ENCODE data around the gene PACSIN3. TPM values are rescaled to one million over a fixed set of nuclear protein-coding genes. Genes with fewer than 3 reads are reported as not detected.
A peak's percentile ranks its signal among the peaks of the same experiment; 100 is the strongest.

The PACSIN3 gene
- total and polyA plus RNA-seq, 2 donors (not counting 3 experiments of a cell fraction or from before 2014, with no cell fraction given): 15.2 to 27.2 TPM

GRCh38 chr11:47177229-47177845 is 8.9 kb downstream of the PACSIN3 start:
- peaks cover 13% of the 10 kb centered on the region for H3K4me1 ChIP-seq (ENCODE audit: control insufficient read depth, extremely low read depth, insufficient read depth, low read length)
- H3K4me2 ChIP-seq (ENCODE audit: insufficient read depth, low read length): peak overlapping the region; percentile 84
- no peaks in the 10 kb centered on the region for H4K20me1 ChIP-seq (replicated peaks; ENCODE audit: control insufficient read depth, extremely low read depth, insufficient read depth, low read length)
- peak overlapping the region; percentile 61 for H3K27ac ChIP-seq (ENCODE audit: insufficient read depth, low read depth, low read length)
- no peak for TF ChIP-seq POLR2A (IDR thresholded peaks at IDR 0.05; ENCODE audit: low read depth, low read length)
- peak; percentile 67 to 69 for TF ChIP-seq CTCF (IDR thresholded peaks at IDR 0.05; ENCODE audit: extremely low read depth in 1 of 2, insufficient read depth in 1 of 2, low read depth in 1 of 2, low read length in 2 of 2)
- no peak for TF ChIP-seq POLR2AphosphoS5 (IDR thresholded peaks at IDR 0.05; ENCODE audit: insufficient read depth, low read depth, low read length)
- TF ChIP-seq EZH2 (IDR thresholded peaks at IDR 0.05; ENCODE audit: borderline replicate concordance, low read depth, low read length, severe bottlenecking): no peak
- H3K9me1 ChIP-seq (replicated peaks; ENCODE audit: control insufficient read depth, extremely low read depth, insufficient read depth, low read length): no peaks in the 10 kb centered on the region
- dilution Hi-C loops (cut with MboI; ENCODE audit: extremely low pct_ligation_motif_present, low sequenced_read_pairs): no loop called here
- no peaks in the 10 kb centered on the region for H3K9me3 ChIP-seq (replicated peaks; ENCODE audit: control insufficient read depth, insufficient read depth, low read length)
- intact Hi-C loops (cut with micrococcal nuclease): loop anchor here (1.0 kb wide), 6 partner anchors 8 to 231 kb away; partner anchors contain the start of genes DDB2 and SLC39A13
- H3K27me3 ChIP-seq (ENCODE audit: control insufficient read depth in 2 of 2, insufficient read depth in 2 of 2, low read length in 2 of 2): no peaks in the 10 kb centered on the region
- H3K79me2 ChIP-seq (ENCODE audit: control insufficient read depth, insufficient read depth, low read length): peaks cover 39% of the 10 kb centered on the region
- ChIA-PET POLR2A (no interaction called here), CTCF (interaction anchor here (0.9 to 5.3 kb wide), 7 partner anchors 10 to 176 kb away, joined by 3 to 67 read pairs (median 5); partner anchors contain the start of genes ACP2, MYBPC3, NR1H3 and PACSIN3)
- DNase-seq (ENCODE audit: low read depth, low spot score) (peak; percentile 84), FAIRE-seq (peak; percentile 96)
- BruUV-seq (replicated peaks): no TSS peak
- H3K9ac ChIP-seq (replicated peaks; ENCODE audit: extremely low read depth, insufficient read depth, low read length): peak overlapping the region; percentile 59
- peaks cover 5 to 25% of the 10 kb centered on the region in 2 experiments for H3K36me3 ChIP-seq (ENCODE audit: control insufficient read depth in 2 of 2, extremely low read depth in 1 of 2, insufficient read depth in 2 of 2, low read length in 2 of 2)
- H2AFZ ChIP-seq (ENCODE audit: low read depth, low read length): peak overlapping the region; percentile 61
- H3K4me3 ChIP-seq (replicated peaks in 1 of 3; ENCODE audit: insufficient read depth in 1 of 3, low read depth in 1 of 3, low read length in 3 of 3): peak overlapping the region; percentile 37 to 60 (median 57)

Measured in endothelial cell of umbilical vein (primary cell).